HEK293 (cell line): Measurements from ENCODE around the gene OTOS.

Experiments used
- CTCF ChIA-PET: fragments of 350-600 bp; formaldehyde crosslinking; extraction: SDS; loops from one replicate; lab custom pipeline; 2021; ENCODE audit warnings: antibody characterized with exemption; lab: Yijun Ruan, JAX
- POLR2A ChIA-PET: fragments of 300-600 bp; formaldehyde crosslinking; extraction: SDS; loops from one replicate; lab custom pipeline; 2020; ENCODE audit warnings: antibody characterized with exemption, inconsistent platforms; lab: Yijun Ruan, JAX
- H3K27ac ChIP-seq: fragments of 200-500 bp; sonication (Bioruptor generic); 2 replicates; pipeline ENCODE4 v1.5.1; 2014; ENCODE audit warnings: low read depth, low read length, control low read depth, inconsistent platforms; ENCODE audit errors: extremely low read depth
- H3K36me3 ChIP-seq, 2 experiments: fragments of 200-500 bp in 1 of 2; sonication (Bioruptor generic) in 1 of 2; 1 replicate in 1 of 2; 2 replicates in 1 of 2; pipeline ENCODE4 v1.5.1; 2014 to 2017; ENCODE audit warnings: inconsistent platforms in 2 of 2, low read length in 2 of 2; ENCODE audit not compliant: control insufficient read depth in 2 of 2, insufficient read depth in 1 of 2
- H3K4me1 ChIP-seq: fragments of 200-500 bp; sonication (Bioruptor generic); 2 replicates; pipeline ENCODE4 v1.5.1; 2014; ENCODE audit warnings: mild to moderate bottlenecking, low read length, inconsistent platforms; ENCODE audit not compliant: control insufficient read depth, insufficient read depth
- H3K4me3 ChIP-seq: 2 replicates; pipeline ENCODE4 v1.5.1; 2011; ENCODE audit warnings: low read depth, mild to moderate bottlenecking, control low read depth, low read length, moderate library complexity
- H3K9me3 ChIP-seq: fragments of 200-500 bp; sonication (Bioruptor generic); 2 replicates; pipeline ENCODE4 v1.5.1; 2014; ENCODE audit warnings: low read depth, low read length, inconsistent platforms; ENCODE audit not compliant: control insufficient read depth, insufficient read depth
- KLF8 ChIP-seq: fragments of 450-650 bp; formaldehyde crosslinking; IDR thresholded peaks from 2 replicates; pipeline ENCODE4 v1.5.1; 2016; ENCODE audit warnings: missing biosample characterization, missing genetic modification characterization
- SALL2 ChIP-seq: fragments of 450-650 bp; formaldehyde crosslinking; IDR thresholded peaks from 2 replicates; pipeline ENCODE4 v1.5.0; 2017; ENCODE audit warnings: missing biosample characterization, mild to moderate bottlenecking, missing genetic modification characterization, borderline replicate concordance
- YY2 ChIP-seq: fragments of 450-650 bp; formaldehyde crosslinking; IDR thresholded peaks from 2 replicates; pipeline ENCODE4 v1.5.1; 2016; ENCODE audit warnings: missing biosample characterization, missing genetic modification characterization
- ZFP41 ChIP-seq: fragments of 450-650 bp; formaldehyde crosslinking; IDR thresholded peaks from 2 replicates; pipeline ENCODE4 v1.5.1; 2016; ENCODE audit warnings: missing biosample characterization, missing genetic modification characterization, borderline replicate concordance
- ZNF16 ChIP-seq: fragments of 450-650 bp; formaldehyde crosslinking; IDR thresholded peaks from 2 replicates; pipeline ENCODE4 v1.5.1; 2016; ENCODE audit warnings: low read depth, missing biosample characterization, missing genetic modification characterization
- ZNF174 ChIP-seq: fragments of 450-650 bp; formaldehyde crosslinking; IDR thresholded peaks from 2 replicates; pipeline ENCODE4 v1.5.0; 2017; ENCODE audit warnings: missing biosample characterization, mild to moderate bottlenecking, missing genetic modification characterization
- ZNF184 ChIP-seq: fragments of 450-650 bp; IDR thresholded peaks from 2 replicates; pipeline ENCODE4 v1.5.1; 2018; ENCODE audit warnings: missing biosample characterization, mild to moderate bottlenecking, missing genetic modification characterization
- ZNF366 ChIP-seq: fragments of 450-650 bp; formaldehyde crosslinking; conservative IDR thresholded peaks from 2 replicates; pipeline ENCODE4 v1.5.1; 2016; ENCODE audit warnings: missing biosample characterization, missing genetic modification characterization
- ZNF391 ChIP-seq: fragments of 450-650 bp; formaldehyde crosslinking; IDR thresholded peaks from 2 replicates; pipeline ENCODE4 v1.5.1; 2016; ENCODE audit warnings: low read depth, missing biosample characterization, missing genetic modification characterization, borderline replicate concordance
- ZNF426 ChIP-seq: fragments of 450-650 bp; formaldehyde crosslinking; IDR thresholded peaks from 2 replicates; pipeline ENCODE4 v1.5.1; 2017; ENCODE audit warnings: missing biosample characterization, missing genetic modification characterization, mild to moderate bottlenecking, inconsistent platforms, moderate library complexity
- ZNF449 ChIP-seq: fragments of 450-650 bp; formaldehyde crosslinking; IDR thresholded peaks from 2 replicates; pipeline ENCODE4 v1.5.1; 2017; ENCODE audit warnings: missing biosample characterization, mild to moderate bottlenecking, missing genetic modification characterization, moderate library complexity
- ZNF530 ChIP-seq: fragments of 450-650 bp; formaldehyde crosslinking; IDR thresholded peaks from 2 replicates; pipeline ENCODE4 v1.5.1; 2016; ENCODE audit warnings: low read depth, missing biosample characterization, missing genetic modification characterization
- ZNF548 ChIP-seq: fragments of 450-650 bp; formaldehyde crosslinking; IDR thresholded peaks from 2 replicates; pipeline ENCODE4 v1.5.1; 2016; ENCODE audit warnings: missing biosample characterization, missing genetic modification characterization
- ZNF768 ChIP-seq: fragments of 450-650 bp; formaldehyde crosslinking; IDR thresholded peaks from 2 replicates; pipeline ENCODE4 v1.5.1; 2018; ENCODE audit warnings: missing biosample characterization, mild to moderate bottlenecking, missing genetic modification characterization
- ZNF792 ChIP-seq: fragments of 450-650 bp; formaldehyde crosslinking; IDR thresholded peaks from 2 replicates; pipeline ENCODE4 v1.5.1; 2016; ENCODE audit warnings: missing biosample characterization, missing genetic modification characterization
- ZSCAN30 ChIP-seq: fragments of 450-650 bp; IDR thresholded peaks from 2 replicates; pipeline ENCODE4 v1.5.1; 2018; ENCODE audit warnings: missing biosample characterization, mild to moderate bottlenecking, missing genetic modification characterization, moderate library complexity
- TF ChIP-seq, protein P1 (sequence below): fragments of 450-650 bp; formaldehyde crosslinking; IDR thresholded peaks from 2 replicates; pipeline ENCODE4 v1.5.1; 2017; ENCODE audit warnings: missing biosample characterization, missing genetic modification characterization
- TF ChIP-seq, protein P2 (sequence below): fragments of 450-650 bp; formaldehyde crosslinking; IDR thresholded peaks from 2 replicates; pipeline ENCODE4 v1.5.1; 2016; ENCODE audit warnings: missing biosample characterization, missing genetic modification characterization, low read depth

Gene OTOS

GRCh38 chr2:240130393-240131195, 9.9 kb downstream of the OTOS start:
- ChIA-PET POLR2A (no interaction called here), CTCF (no interaction called here)
- no peak overlapping the region for H3K4me3 ChIP-seq
- H3K27ac ChIP-seq: no peak overlapping the region
- peaks cover 9% of the 10 kb centered on the region; the same call in 1 of the 2 replicates for H3K4me1 ChIP-seq
- TF ChIP-seq, protein P1, sequence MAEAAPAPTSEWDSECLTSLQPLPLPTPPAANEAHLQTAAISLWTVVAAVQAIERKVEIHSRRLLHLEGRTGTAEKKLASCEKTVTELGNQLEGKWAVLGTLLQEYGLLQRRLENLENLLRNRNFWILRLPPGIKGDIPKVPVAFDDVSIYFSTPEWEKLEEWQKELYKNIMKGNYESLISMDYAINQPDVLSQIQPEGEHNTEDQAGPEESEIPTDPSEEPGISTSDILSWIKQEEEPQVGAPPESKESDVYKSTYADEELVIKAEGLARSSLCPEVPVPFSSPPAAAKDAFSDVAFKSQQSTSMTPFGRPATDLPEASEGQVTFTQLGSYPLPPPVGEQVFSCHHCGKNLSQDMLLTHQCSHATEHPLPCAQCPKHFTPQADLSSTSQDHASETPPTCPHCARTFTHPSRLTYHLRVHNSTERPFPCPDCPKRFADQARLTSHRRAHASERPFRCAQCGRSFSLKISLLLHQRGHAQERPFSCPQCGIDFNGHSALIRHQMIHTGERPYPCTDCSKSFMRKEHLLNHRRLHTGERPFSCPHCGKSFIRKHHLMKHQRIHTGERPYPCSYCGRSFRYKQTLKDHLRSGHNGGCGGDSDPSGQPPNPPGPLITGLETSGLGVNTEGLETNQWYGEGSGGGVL (tag by site-specific recombination): no peak
- TF ChIP-seq KLF8 (tag by site-specific recombination) (no peak), ZNF174 (tag by site-specific recombination) (no peak)
- H3K36me3 ChIP-seq: peaks cover 0 to 87% of the 10 kb centered on the region in 2 experiments; a peak in 1 of 3 replicates
- no peaks in the 10 kb centered on the region for H3K9me3 ChIP-seq

DNA sequence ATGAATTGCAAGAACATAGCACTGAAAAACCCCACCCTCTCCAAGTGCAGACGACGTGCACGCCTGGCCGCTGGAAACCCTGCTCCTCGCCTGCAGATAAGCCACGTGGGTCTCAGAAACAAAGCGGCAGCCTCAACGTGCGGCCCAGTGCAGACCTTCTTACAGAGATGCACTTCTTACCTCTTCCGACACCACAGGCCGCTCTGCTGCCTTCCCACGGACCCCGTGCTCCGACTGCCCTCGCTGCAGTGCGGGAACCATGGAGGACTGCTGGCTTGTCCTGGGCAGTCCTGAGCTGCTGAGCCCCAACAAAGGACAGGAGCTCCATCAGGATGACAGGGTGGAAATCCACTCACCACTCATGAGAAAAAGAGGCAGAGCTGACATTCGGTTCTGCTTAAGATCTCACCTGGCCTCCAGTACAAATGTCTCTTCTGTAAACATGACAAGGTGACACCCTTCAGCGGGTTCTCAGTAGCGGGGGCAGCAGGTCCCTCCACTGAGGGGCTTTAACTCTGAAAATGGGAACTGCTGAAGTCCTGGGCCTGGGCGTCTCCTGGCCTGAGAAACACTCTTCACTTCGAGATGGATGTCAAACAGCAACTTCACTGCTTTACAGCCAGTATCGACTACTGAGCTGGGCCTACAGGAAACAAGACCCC, 10.6 kb downstream of the OTOS start:
- H3K4me3 ChIP-seq: no peak overlapping the region
- POLR2A ChIA-PET: no interaction called here
- no peak for TF ChIP-seq ZSCAN30 (tag by site-specific recombination)
- no peak for TF ChIP-seq ZNF426 (tag by site-specific recombination)
- TF ChIP-seq, protein P2, sequence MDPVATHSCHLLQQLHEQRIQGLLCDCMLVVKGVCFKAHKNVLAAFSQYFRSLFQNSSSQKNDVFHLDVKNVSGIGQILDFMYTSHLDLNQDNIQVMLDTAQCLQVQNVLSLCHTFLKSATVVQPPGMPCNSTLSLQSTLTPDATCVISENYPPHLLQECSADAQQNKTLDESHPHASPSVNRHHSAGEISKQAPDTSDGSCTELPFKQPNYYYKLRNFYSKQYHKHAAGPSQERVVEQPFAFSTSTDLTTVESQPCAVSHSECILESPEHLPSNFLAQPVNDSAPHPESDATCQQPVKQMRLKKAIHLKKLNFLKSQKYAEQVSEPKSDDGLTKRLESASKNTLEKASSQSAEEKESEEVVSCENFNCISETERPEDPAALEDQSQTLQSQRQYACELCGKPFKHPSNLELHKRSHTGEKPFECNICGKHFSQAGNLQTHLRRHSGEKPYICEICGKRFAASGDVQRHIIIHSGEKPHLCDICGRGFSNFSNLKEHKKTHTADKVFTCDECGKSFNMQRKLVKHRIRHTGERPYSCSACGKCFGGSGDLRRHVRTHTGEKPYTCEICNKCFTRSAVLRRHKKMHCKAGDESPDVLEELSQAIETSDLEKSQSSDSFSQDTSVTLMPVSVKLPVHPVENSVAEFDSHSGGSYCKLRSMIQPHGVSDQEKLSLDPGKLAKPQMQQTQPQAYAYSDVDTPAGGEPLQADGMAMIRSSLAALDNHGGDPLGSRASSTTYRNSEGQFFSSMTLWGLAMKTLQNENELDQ (tag by site-specific recombination): no peak
- TF ChIP-seq ZNF530 (tag by site-specific recombination): no peak
- TF ChIP-seq ZNF449 (tag by site-specific recombination): no peak
- TF ChIP-seq YY2 (tag by site-specific recombination): no peak
- TF ChIP-seq, all 188 proteins: peak for 0
- no peaks in the 10 kb centered on the region for H3K9me3 ChIP-seq
- peaks cover 0 to 88% of the 10 kb centered on the region in 2 experiments; a peak in 1 of 3 replicates for H3K36me3 ChIP-seq
- no peak overlapping the region for H3K27ac ChIP-seq
- CTCF ChIA-PET: interaction anchor here (1.2 kb wide), 1 partner anchor 108 kb away, joined by 5 read pairs; no protein-coding TSS in a partner anchor
- peaks cover 5% of the 10 kb centered on the region; the same call in 1 of the 2 replicates for H3K4me1 ChIP-seq

DNA sequence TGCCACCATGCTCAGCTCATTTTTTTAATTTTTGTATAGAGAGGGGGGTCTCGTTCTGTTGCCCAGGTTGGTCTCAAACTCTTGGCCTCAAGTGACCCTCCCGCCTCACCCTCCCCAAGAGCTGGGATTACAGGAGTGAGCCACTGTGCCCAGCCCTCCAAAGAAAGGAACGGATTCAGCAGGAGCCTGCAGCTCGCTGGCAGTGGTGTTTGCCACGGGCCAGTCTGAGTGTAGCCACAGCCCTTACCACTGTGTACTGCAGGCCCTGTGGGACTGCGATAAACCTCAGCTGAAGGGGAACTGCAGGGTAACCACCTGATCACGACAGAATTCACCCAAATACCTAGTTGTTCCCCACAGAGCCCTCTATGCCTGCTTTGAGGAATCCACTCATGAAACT, 11.1 kb downstream of the OTOS start:
- TF ChIP-seq, protein P2 (tag by site-specific recombination): no peak
- no peak for TF ChIP-seq ZNF391 (tag by site-specific recombination)
- no peak for TF ChIP-seq SALL2 (tag by site-specific recombination)
- TF ChIP-seq ZNF16 (tag by site-specific recombination): no peak
- TF ChIP-seq ZNF548 (tag by site-specific recombination): no peak
- no peak for TF ChIP-seq ZNF768 (tag by site-specific recombination)
- TF ChIP-seq ZFP41 (tag by site-specific recombination): no peak
- no peak for TF ChIP-seq ZNF366 (tag by site-specific recombination)
- TF ChIP-seq ZNF792 (tag by site-specific recombination): no peak
- no peak for TF ChIP-seq ZNF184 (tag by site-specific recombination)
- Histone ChIP-seq H3K9me3 (no peaks in the 10 kb centered on the region), H3K4me3 (no peak overlapping the region), H3K4me1 (0 out of 2 replicates have a peak, but pooled peaks cover 1% of the 10 kb centered on the region), H3K36me3 (peaks cover 0 to 85% of the 10 kb centered on the region in 2 experiments; a peak in 1 of 3 replicates), H3K27ac (no peak overlapping the region)
- ChIA-PET CTCF (interaction anchor here (1.2 kb wide), 1 partner anchor 107 kb away, joined by 5 read pairs; no protein-coding TSS in a partner anchor), POLR2A (no interaction called here)
